Stromal cell of bone marrow (primary cell): Measurements from ENCODE around the gene DUS3L.
"Not testable (repeated sequence)": the region's sequence is repeated elsewhere in the genome, so short reads cannot be mapped to it uniquely, and the experiment has no call there.

Source experiments
- DNase-seq: peaks from one replicate; pipeline ENCODE4 v3.0.0-alpha.2; 2012; ENCODE audit warnings: low read depth

The DUS3L gene

DNA sequence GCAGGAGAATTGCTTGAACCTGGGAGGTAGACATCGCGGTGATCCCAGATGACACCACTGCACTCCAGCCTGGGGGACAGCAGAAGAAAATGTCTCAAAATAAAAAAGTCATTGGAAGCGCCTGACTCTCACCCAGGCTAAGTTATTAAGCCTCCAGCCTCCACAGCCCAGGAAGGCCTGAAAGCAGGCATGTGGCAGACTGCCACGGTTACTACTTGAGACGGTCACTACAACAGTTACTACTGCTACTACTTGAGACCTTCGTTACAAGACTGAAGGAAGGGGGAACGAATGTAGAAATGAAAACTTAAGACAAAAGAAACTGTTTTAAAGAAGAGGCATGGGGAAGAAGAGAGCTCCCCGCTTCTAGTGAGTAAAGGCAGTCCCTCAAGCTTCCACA, 16.0 kb downstream of the DUS3L start:
- no peak for DNase-seq

DNA sequence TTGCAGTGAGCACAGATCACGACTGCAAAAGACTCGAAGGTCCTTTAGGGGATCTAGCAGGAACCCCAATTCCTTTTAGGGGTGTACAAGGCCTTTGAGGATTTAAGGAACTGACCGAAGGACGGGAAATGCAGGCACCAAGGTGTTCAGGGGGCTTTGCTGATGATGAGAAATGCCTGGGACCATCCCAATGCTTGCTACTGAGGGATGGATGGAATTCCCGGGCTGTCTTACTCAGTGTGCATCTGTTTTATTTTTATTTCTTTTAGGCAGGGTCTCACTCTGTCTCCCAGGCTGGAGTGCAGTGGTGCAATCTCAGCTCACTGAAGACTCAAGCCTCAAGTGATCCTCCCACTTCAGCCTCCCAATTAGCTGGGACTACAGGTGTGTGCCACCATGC, 17.7 kb downstream of the DUS3L start:
- DNase-seq = no peak

DNA sequence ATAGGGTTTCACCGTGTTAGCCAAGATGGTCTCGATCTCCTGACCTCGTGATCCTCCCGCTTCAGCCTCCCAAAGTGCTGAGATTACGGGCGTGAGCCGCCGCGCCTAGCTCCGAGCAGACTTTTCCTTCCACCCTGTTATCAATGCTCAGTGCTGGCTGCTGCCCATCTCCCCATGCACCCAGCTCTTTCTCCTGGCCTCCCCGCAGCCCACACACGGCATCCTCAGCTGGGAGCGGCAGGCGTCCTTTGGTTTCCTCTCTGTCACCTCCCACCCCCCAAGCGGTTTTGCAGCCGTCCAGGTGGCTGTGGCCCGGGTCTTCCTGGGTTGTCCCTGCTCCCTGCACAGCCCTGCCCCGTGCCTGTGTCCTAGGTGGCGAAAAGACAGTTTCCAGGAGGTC, 18.5 kb downstream of the DUS3L start:
- no peak for DNase-seq

DNA sequence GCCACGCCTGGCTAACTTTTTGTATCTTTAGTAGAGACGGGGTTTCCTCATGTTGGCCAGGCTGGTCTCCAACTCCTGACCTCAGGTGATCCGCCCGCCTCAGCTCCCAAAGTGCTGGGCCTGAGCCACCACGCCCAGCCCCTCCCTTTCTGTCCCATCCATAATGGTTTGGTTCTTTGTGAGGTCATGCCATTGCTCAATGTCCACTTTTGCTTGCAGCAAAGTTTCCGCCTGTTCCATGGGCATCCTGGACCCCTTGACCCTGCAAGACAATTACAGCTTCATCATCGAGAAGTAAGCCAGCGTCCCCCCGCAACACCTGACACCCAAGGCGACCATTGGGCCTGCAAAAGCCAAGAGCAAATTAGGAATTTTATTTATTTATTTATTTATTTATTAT, 23.0 kb downstream of the DUS3L start:
- no peak for DNase-seq

DNA sequence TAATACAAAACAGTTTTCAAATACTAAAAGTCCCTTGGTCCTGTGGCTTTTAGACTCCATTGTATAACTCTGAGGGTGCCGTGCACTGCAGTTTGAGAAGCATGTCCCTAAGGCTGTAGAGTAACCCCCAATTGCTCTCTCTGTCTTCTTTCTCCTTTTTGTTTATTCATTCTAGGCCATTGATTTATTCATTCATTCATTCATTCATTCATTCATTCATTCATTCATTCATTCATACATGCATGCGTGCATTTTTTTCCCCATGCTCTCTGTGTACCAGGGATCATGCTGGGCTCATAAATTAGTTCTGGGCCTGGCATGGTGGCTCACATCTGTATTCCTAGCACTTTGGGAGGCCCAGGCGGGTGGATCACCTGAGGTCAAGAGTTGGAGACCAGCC, 25.7 kb downstream of the DUS3L start:
- DNase-seq = no peak

DNA sequence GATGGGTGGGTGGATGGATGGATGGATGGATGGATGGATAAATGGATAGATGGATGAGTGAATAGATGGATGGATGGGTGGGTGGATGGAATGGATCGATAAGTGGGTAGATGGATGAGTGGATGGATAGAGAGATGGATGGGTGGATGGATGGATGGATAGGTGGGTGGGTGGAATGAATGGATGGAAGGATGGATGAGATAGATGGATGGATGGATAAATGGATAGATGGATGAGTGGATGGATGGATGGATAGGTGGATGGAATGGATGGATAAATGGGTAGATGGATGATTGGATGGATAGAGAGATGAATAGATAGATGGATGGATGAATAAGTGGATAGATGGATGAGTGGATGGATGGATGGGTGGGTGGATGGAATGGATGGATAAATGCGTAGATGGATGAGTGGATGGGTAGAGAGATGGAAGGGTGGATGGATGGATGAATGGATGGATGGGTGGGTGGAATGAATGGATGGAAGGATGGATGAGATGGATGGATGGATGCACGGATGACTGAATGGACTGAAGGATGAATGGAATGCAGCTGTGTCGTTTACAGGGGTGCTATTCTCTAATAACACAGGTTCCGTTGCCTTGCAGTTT, 28.2 kb downstream of the DUS3L start:
- DNase-seq = no peak

DNA sequence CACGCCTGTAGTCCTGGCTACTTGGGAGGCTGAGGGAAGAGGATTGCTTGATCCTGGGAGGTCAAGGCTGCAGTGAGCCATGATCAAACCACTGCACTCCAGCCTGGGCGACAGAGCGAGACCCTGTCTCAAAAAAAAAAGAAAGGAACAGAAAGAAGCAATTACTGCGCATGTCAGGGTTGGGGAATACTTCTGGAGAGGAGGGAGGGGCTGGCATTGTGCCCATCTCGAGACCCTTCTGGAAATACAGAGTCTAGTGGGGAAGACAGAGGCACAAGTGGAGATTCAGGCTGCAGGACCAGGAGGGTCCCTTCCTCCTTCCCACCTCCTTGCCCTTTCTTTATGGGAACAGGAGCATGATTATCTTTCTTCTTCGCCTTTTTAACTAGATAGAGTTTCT, 37.2 kb downstream of the DUS3L start:
- no peak for DNase-seq

DNA sequence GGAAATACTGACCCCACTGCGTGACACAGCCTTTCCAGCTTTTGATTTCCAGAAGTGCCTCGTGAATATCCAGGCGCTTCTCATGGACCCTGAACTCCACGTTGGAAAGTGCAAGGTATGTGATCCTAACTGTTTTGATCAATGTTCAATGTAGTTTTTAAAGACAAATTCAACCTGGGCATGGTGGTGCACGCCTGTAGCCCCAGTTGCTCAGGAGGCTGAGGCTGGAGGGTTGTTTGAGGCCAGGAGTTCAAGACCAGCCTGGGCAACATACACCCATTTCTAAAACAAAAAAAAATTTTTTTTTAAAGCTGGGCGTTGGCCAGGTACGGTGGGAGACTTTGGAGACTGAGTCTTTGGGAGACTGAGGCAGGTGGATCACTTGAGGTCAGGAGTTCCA, 39.3 kb downstream of the DUS3L start:
- no peak for DNase-seq

DNA sequence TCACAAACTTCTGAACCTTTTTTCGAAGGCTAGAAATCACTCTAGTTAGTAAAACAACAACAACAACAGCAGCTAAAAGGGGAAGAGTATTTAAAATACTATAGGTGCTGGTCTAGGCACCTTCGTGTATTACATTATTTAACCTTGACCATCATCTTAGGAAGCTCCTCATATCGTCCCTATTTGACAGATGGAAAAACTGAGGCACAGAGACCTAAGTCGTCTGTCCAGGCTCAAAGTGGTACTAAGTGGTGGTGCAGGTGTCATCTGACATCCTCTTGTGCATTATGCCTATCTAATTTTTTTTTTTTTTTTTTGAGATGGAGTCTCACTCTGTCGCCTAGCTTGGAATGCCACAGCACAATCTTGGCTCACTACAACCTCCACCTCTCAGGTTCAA, 41.5 kb downstream of the DUS3L start:
- no peak for DNase-seq

DNA sequence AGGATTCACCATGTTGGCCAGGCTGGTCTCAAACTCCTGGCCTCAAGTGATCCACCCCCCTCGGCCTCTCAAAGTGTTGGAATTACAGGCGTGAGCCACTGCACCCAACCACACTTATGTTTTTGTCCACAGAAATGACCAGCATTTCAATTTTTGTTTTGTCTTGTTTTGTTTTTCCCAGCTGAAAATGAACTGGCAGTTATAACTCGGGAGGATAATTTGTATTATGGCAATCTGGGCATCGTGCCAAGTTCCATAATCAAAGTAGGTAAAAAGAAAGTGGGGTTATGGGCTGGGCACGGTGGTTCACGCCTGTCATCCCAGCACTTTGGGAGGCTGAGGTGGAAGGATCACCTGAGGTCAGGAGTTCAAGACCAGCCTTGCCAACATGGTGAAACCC, 42.0 kb downstream of the DUS3L start:
- DNase-seq = not testable (repeated sequence)

DNA sequence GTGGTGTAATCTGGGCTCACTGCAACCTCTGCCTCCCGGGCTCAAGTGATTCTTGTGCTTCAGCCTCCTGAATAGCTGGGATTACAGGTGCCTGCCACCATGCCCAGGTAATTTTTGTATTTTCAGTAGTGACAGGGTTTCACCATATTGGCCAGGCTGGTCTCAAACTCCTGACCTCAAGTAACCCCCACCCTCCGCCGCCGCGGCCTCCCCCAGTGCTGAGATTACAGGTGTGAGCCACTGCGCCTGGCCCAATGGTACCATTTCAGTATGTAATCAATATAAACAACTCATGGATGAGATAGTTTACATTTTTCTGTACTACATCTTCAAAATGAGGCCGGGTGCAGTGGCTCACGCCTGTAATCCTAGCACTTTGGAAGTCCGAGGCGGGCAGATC, 46.0 kb downstream of the DUS3L start:
- DNase-seq = not testable (repeated sequence)

DNA sequence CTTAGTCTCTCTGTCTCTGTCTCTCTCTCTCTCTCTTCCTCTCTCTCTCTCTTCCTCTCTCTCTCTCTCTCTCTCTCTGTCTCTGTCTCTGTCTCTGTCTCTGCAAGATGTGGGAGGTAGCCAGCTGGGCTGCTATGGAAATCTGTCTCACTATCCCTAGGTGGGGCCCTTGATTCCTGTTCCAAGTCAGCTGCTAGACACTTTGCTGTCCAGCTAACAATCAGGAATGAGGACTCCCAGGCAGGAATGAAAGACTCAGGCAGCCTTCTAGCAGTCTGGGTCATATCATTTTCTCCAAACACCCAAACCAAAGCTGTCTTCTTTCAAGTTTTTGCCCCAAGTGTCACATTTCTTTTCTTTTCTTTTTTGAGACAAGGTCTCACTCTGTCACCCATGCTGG, 47.3 kb downstream of the DUS3L start:
- DNase-seq = no peak

DNA sequence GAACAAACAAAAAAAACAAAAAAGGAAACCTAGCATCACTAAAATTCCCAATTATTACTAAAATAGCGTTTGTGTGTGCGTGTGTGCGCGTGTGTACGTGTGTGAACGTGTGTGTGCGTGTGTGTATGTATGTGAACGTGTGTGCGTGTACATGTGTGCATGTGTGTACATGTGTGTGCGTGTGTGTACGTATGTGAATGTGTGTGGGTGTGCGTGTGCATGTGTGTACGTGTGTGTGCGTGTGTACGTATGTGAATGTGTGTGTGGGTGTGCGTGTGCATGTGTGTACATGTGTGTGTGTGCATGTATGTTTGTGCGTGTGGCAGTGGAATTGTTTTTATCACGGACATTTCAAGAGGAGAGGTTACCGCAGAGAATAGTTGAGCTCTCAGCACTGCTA, 48.9 kb downstream of the DUS3L start:
- DNase-seq = no peak

DNA sequence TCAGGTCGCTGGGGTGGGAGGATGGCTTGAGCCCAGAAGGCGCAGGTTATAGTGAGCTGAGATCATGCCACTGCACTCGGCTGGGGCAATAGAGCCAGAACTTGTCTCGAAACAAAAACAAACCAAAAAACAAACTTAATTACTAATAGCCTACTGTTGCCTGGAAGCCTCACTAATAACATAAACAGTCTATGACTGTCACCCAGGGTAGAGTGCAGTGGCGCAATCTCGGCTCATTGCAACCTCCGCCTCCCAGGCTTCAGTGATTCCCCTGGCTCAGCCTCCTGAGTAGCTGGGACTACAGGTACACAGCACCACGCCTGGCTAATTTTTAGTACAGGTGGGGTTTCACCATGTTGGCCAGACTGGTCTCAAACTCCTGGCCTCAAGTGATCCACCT, 52.5 kb downstream of the DUS3L start:
- no peak for DNase-seq
